Measurements from ENCODE around the gene SLC25A41. TPM values are rescaled to one million over a fixed set of nuclear protein-coding genes. Genes with fewer than 3 reads are reported as not detected.

The SLC25A41 gene
- total and polyA plus RNA-seq, 2 of the 13 experiments (the other 11 are each of a cell fraction or from before 2014, with no cell fraction given) = 0.33 to 0.95 TPM

- FAIRE-seq (no peak), ATAC-seq (no peak), DNase-seq (ENCODE audit: low spot score) (no peak)
- Histone ChIP-seq H2AFZ (ENCODE audit: low read length) (no peak overlapping the region), H3K9ac (ENCODE audit: insufficient read depth, low read depth, low read length) (no peak overlapping the region), H3K4me3 (replicated peaks in 1 of 3; ENCODE audit: insufficient read depth in 1 of 3, low read depth in 2 of 3, low read length in 3 of 3) (no peak overlapping the region), H3K9me3 (ENCODE audit: low read length) (no peaks in the 10 kb centered on the region), H3K79me2 (ENCODE audit: insufficient read depth, low read length) (peaks cover 47% of the 10 kb centered on the region), H3K27me3 (ENCODE audit: control insufficient read depth in 1 of 2, insufficient read depth in 2 of 2, low read length in 2 of 2) (no peaks in the 10 kb centered on the region; a peak in 1 of 5 replicates), H4K20me1 (ENCODE audit: insufficient read depth, low read length) (peaks cover 45% of the 10 kb centered on the region), H3K4me2 (ENCODE audit: low read depth, low read length) (no peak overlapping the region), H3K27ac (ENCODE audit: extremely low read length, insufficient read depth, low read length) (no peak overlapping the region), H3K4me1 (ENCODE audit: insufficient read depth, low read length) (peaks cover 19% of the 10 kb centered on the region), H3K36me3 (replicated peaks in 1 of 2; ENCODE audit: control insufficient read depth in 1 of 2, insufficient read depth in 2 of 2, low read length in 2 of 2) (peaks cover 47 to 88% of the 10 kb centered on the region in 2 experiments)
- in situ Hi-C loops (cut with HindIII; ENCODE audit: extremely low pct_ligation_motif_present, low pct_unique_long_range_greater_than_20kb) (no loop called here), intact Hi-C loops (cut with micrococcal nuclease; ENCODE audit: unreplicated experiment) (no loop called here)
- 99% methylated on average over 10 of the region's 19 CpGs for WGBS (ENCODE audit: low lambda C conversion rate)
- no TSS peak for BruUV-seq (replicated peaks)
- CTCF ChIA-PET (ENCODE audit: low intra/inter-chr PET ratio, low total read pairs) = no interaction called here
- POLR2A ChIA-PET = no interaction called here
- TF ChIP-seq, protein P1, sequence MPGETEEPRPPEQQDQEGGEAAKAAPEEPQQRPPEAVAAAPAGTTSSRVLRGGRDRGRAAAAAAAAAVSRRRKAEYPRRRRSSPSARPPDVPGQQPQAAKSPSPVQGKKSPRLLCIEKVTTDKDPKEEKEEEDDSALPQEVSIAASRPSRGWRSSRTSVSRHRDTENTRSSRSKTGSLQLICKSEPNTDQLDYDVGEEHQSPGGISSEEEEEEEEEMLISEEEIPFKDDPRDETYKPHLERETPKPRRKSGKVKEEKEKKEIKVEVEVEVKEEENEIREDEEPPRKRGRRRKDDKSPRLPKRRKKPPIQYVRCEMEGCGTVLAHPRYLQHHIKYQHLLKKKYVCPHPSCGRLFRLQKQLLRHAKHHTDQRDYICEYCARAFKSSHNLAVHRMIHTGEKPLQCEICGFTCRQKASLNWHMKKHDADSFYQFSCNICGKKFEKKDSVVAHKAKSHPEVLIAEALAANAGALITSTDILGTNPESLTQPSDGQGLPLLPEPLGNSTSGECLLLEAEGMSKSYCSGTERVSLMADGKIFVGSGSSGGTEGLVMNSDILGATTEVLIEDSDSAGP (CRISPR knock-in tag; IDR thresholded peaks at IDR 0.05; ENCODE audit: borderline replicate concordance) = no peak
- no peak for TF ChIP-seq KLF15 (CRISPR knock-in tag; IDR thresholded peaks at IDR 0.05; ENCODE audit: borderline replicate concordance)
- no peak for TF ChIP-seq ZNF12 (CRISPR knock-in tag; IDR thresholded peaks at IDR 0.05)
- TF ChIP-seq ZNF318 (CRISPR knock-in tag; IDR thresholded peaks at IDR 0.05) = no peak
- no peak for TF ChIP-seq PCBP2 (optimal IDR thresholded peaks at IDR 0.05; ENCODE audit: low read depth, low read length, poor library complexity, severe bottlenecking)
- no peak for TF ChIP-seq ZNF792 (CRISPR knock-in tag; IDR thresholded peaks at IDR 0.05)
- TF ChIP-seq PPARG (CRISPR knock-in tag; conservative IDR thresholded peaks at IDR 0.05) = no peak
- peak; percentile 30 for TF ChIP-seq AGO2 (optimal IDR thresholded peaks at IDR 0.05; ENCODE audit: low read depth, low read length)
- no peak for TF ChIP-seq ZNF232 (CRISPR knock-in tag; IDR thresholded peaks at IDR 0.05; ENCODE audit: borderline replicate concordance)
- no peak for TF ChIP-seq KAT7 (CRISPR knock-in tag; IDR thresholded peaks at IDR 0.05; ENCODE audit: borderline replicate concordance)
- no peak for TF ChIP-seq ZNF878 (CRISPR knock-in tag; IDR thresholded peaks at IDR 0.05)
- no peak for TF ChIP-seq ZNF678 (CRISPR knock-in tag; IDR thresholded peaks at IDR 0.05)
- no peak for TF ChIP-seq NONO (IDR thresholded peaks at IDR 0.05)
- no peak for TF ChIP-seq NONO (CRISPR knock-in tag; conservative IDR thresholded peaks at IDR 0.05)
- peak; percentile 40; the same call in 1 of the 2 replicates for TF ChIP-seq RBFOX2 (IDR thresholded peaks at IDR 0.05; ENCODE audit: low read depth, low read length)
- TF ChIP-seq ZNF263 (CRISPR knock-in tag; IDR thresholded peaks at IDR 0.05) = no peak
- peak; percentile 14 for TF ChIP-seq SRSF1 (optimal IDR thresholded peaks at IDR 0.05; ENCODE audit: low read depth, low read length)
These were observed 15.0 kb downstream of the SLC25A41 start for GRCh38 chr19:6418562-6418932.

Data from HepG2 (cell line).